GM18505 (cell line): ENCODE measurements around the gene JOSD2.

ENCODE experiments used
- ATAC-seq: cut with Tn5 transposase; IDR thresholded peaks from one replicate; pipeline ENCODE4 v1.9.1; 2021; ENCODE audit not compliant: unreplicated experiment
- POLR2A ChIP-seq: IDR thresholded peaks from 4 replicates; pipeline ENCODE4 v1.6.1; 2011; ENCODE audit warnings: borderline replicate concordance; ENCODE audit not compliant: insufficient read depth, insufficient read length; ENCODE audit errors: extremely low read depth

JOSD2 gene

GRCh38 chr19:50462970-50463369 is 48.0 kb downstream of the JOSD2 start:
- no peak for ATAC-seq
- TF ChIP-seq POLR2A, result no peak

DNA sequence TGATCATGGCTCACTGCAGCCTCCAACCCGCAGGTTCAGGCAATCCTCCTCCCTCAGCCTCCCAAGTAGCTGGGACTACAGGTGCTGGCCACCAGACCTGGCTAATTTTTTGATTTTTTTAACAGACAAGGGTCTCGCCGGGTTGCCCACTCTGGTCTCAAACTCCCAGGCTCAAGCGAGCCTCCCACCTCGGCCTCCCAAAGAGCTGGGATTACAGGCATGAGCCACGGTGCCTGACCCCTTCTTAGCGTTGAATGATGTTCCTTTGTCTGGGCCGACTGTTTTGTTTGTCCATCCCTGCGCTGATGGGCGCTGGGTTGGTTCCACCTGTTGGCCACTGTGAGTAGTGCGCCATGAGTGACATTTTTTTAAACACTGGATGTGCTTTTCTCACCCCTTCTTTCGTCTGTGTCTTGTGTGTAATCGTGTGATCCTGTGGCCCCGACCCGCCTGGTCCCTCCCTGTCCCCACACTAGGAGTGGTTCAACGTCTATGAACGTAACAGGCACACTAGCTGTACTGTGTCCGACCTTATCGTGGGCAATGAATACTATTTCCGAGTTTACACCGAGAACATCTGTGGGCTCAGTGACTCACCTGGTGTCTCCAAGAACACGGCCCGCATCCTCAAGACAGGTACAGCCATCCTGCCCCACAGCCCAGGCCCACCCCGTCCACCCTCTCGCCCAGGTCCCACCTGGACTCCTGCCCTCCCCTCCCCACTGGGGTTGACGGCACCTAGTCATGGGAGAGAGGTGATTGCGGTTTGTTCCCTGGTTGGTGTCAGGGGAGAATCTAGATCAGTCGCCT is 49.7 kb downstream of the JOSD2 start:
- ATAC-seq, result no peak
- no peak for TF ChIP-seq POLR2A

DNA sequence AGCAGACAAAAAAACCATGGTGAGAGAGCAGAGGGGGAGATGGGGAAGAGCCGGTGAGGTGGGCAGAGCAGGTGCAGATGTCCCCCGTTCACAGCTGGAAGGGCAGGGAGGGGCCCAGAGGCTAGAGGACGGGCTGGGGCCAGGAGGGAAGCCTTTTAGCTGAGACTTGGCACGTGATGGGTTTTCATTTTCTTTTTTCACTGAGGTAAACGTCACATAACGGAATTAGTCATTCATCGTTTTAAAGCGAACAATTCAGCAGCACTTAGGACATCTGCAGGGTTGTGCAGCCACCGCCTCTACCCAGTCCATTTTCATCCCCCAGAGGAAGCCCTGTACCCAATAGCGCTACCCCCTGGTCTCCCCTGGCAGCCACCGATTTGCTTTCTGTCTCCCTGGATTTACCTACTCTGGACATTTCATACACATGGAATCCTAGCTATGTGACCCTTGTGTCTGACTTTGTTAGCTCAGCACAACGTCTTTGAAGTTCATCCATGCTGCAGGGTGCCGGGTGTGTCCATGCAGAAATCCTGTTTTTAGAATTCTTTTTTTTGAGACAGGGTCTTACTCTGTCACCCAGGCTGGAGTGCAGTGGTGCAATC is 50.7 kb downstream of the JOSD2 start:
- ATAC-seq, result peak; percentile 61
- no peak for TF ChIP-seq POLR2A

GRCh38 chr19:50459638-50460037 is 51.4 kb downstream of the JOSD2 start:
- TF ChIP-seq POLR2A, result no peak
- ATAC-seq, result no peak

- no peak for ATAC-seq
- no peak for TF ChIP-seq POLR2A
Measured at GRCh38 chr19:50459067-50459456, 51.9 kb downstream of the JOSD2 start.

DNA sequence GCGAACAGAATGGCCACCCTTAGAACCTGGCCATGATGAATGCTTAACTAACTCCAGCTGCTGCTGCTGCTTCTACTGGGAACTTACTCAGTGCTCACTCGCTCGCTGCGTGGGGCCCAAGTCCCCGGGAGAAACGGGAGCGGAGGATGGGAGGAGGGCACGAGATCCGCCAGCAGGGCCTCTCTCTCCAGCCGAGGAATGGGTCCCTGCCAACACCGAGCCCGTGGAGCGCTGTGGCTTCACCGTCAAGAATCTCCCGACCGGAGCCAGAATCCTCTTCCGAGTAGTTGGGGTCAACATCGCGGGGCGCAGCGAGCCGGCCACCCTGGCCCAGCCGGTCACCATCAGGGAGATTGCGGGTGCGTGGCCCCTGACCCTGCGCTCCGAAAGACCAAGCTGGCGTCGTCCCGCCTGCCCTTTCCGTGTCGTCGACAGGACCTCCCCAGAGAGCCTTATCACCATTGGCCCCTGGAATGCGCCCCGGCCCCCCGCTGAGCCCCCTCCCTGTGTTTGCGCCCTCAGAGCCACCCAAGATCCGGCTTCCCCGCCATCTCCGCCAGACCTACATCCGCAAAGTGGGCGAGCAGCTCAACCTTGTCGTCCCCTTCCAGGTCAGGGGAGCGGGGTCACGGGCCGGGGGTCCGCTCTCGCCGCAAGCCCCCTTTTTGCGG is 52.5 kb downstream of the JOSD2 start:
- ATAC-seq, result no peak
- TF ChIP-seq POLR2A, result no peak

- ATAC-seq, result no peak
- no peak for TF ChIP-seq POLR2A
Measured at GRCh38 chr19:50457300-50457699, 53.7 kb downstream of the JOSD2 start.
